ENCODE measurements around the gene SLC46A3.
A peak's percentile ranks its signal among the peaks of the same experiment; 100 is the strongest.
"Not testable (repeated sequence)": the region's sequence is repeated elsewhere in the genome, so short reads cannot be mapped to it uniquely, and the experiment has no call there.

Gene SLC46A3, protein sequence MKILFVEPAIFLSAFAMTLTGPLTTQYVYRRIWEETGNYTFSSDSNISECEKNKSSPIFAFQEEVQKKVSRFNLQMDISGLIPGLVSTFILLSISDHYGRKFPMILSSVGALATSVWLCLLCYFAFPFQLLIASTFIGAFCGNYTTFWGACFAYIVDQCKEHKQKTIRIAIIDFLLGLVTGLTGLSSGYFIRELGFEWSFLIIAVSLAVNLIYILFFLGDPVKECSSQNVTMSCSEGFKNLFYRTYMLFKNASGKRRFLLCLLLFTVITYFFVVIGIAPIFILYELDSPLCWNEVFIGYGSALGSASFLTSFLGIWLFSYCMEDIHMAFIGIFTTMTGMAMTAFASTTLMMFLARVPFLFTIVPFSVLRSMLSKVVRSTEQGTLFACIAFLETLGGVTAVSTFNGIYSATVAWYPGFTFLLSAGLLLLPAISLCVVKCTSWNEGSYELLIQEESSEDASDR

DNA sequence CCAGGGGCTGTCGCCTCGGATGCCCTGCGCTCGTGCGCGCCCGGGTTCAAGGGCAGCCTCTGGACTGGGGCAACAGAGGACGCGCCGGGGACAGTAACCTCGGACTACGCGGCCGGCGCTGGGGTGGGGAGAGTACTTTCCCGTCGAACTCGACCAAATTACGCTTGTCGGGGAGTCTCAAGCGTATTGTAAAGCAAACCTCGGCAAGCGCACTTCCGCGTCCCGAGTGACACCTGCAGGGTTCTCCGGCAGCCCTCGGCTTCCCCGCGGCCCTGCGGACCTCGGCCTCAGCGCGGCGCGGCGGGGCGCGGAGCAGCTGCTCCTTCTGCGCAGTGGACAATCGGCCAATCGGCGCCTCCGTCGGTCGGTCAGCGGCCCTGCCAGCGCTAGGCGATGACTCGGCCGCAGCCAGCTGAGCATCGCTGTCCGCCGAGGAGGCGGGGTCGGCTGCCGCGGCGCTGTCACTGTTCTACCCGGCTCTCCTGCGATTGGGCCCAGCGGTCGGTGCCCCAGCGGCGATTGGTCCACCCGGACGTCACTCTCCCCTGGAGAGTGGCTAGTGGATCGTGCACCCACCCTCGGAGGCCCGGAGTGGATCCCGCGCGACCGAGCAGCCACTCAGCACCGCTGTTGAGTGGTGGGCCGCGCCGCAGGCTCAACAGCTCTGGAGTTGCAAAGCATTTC is at the start of gene SLC46A3:
SLC46A3 (minus strand) TSS at position 428 of the 684 bp plus-strand sequence. CDS start 972 bp downstream, outside the sequence.
- peak; percentile 97 for DNase-seq (ENCODE audit: low read depth)

DNA sequence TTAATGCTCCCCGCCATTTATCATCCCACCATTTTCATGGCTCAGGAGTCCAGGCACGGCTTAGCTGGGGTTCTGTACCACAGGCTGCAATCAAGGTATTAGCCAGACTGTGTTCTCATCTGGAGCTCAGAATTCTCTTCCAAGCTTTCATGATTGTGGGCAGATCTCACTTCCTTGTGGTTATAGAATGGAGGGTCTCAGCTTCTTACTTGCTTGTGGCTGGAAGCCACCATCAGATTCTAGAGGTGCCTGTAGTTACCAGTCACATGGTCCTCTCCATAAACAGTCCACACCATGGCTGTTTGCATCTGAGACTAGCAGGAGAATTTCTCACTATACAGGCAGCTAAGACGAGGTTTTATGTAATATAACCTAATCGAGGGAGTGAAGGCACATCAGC is 45.1 kb upstream of the SLC46A3 start:
- no peak for DNase-seq (ENCODE audit: low read depth)

- DNase-seq (ENCODE audit: low read depth), result no peak
Observed at GRCh38 chr13:28761586-28761985, 42.8 kb upstream of the SLC46A3 start.

DNA sequence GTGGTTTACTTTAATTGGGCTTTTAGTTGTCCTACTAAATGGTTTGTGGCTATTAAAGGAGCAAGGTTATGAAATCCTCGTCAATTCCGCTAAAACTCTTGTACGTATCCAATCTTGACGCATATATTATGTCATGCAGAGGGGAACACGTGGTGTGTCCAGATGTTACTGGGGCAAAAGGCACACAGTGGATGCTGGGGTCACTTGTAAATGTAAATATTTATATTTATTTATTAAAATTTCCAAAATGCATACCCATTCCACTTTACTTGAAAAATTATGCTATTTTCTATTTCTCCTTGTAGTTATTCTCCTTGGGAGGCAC is 36.7 kb upstream of the SLC46A3 start:
- DNase-seq (ENCODE audit: low read depth), result no peak

DNA sequence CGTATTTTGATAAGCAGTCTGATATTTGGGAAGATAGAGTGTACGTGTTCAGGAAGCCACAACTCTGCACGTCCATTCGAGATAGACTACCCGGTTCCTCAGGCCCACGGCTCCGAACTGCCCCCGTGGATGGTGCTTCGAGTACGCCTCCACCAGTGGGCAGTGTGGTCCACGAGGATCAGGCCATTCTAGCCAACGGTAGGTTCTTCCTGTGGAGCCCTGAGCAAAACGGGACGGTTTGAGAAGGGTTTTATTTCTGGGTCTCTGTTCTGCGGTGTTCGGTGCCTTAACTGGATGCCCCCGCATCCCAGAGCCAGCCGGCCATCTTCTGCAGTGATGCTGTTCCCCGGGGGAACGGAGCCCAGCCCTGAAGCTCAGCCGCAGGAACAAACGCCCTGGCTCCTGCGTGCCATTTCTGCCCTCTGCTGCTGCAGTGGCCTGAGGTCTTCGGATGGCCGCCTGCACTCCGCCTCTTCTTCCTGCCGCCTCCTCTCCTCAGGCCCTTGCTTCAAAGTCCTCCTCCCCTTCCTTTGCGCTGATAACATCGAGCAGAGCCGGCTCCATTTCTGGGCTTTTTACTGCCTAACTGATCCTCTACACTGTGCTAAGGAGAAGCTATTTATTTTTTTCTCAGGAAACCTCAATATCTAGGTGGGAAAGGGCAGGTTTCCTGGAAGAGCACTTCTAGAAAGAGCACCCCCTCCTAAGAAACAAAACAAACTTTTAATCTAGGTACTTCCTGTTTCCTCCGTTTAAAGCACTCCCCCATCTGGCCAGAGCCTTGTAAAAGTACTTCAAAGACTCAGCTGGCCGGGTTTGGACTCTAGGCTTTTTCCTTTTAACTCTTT is 36.2 kb upstream of the SLC46A3 start:
- no peak for DNase-seq (ENCODE audit: low read depth)

GRCh38 chr13:28753946-28754345 is 35.2 kb upstream of the SLC46A3 start:
- no peak for DNase-seq (ENCODE audit: low read depth)

- DNase-seq (ENCODE audit: low read depth), result peak; percentile 89
Observed at GRCh38 chr13:28753208-28753892, 34.6 kb upstream of the SLC46A3 start.

DNA sequence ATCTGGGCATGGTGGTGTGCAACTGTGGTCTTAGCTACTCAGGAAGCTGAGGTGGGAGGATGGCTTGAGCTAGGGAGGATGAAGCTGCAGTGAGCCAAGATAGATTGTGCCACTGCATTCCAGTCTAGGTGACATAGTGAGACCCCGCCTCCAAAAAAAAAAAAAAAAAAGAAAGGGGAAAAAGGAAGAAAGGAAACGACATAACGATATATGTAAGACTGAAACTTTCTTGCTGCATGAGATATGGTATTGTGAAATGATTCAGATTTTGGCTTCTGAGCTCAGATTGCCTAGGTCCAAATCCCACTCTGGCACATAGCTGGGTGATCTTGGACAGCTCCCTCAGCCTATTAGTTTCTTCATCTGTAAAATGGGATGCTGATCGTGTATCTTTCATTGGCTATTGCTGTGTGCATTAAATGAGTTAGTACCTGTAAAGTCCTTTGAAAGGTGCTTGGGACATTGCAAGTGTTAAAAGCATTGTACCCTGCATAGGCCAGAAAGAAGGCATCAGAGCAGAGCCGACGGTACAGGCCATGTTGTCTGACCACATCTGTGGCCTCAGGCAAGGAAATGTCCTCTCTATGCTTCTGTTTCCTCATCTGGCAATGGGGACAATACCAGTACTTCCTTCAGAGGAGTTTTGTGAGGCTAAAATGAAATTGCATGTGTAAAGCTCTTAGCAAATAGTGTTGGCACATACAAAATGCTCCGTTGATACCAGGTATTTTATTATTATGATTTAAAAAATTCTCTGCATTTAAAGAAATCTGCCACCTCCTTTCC is 32.6 kb upstream of the SLC46A3 start:
- DNase-seq (ENCODE audit: low read depth), result no peak

- DNase-seq (ENCODE audit: low read depth), result no peak
Observed at GRCh38 chr13:28750187-28751045, 31.6 kb upstream of the SLC46A3 start.

DNA sequence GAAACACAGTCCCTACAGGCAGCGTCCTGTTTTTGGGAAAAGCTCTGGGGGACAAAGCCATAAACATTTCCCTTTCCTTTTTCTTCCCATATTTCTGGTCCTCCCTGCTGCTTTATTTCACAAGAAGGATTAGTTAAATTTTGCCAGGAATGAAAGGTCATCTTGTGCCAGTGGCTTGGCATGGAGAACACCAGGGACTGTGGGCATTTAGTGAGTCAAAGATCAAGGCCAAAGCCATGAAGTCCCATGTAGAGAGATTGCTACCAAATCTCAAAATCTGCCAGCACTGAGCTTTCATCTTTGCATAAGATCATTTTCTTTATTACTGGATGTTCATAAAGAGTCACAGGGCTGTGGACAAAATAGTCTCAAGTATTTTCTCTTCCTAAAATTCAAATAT is 29.1 kb upstream of the SLC46A3 start:
- DNase-seq (ENCODE audit: low read depth), result no peak

DNA sequence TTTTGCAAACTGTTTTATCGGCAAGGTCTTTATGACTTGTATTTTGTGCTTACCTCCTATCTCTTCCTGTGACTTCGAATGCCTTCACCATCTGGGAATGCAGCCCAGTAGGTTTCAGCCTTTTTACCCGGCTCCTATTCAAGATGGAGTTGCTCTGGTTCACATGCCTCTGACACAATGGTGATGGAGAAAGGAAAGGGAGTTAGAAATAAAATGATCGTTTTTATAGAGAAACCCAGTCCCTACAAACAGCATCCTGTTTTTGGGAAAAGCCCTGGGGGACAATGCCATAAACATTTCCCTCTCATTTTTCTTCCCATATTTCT is 27.5 kb upstream of the SLC46A3 start:
- DNase-seq (ENCODE audit: low read depth), result no peak

- no peak for DNase-seq (ENCODE audit: low read depth)
Observed at GRCh38 chr13:28744656-28745055, 25.9 kb upstream of the SLC46A3 start.

GRCh38 chr13:28744091-28744536 is 25.3 kb upstream of the SLC46A3 start:
- no peak for DNase-seq (ENCODE audit: low read depth)

DNA sequence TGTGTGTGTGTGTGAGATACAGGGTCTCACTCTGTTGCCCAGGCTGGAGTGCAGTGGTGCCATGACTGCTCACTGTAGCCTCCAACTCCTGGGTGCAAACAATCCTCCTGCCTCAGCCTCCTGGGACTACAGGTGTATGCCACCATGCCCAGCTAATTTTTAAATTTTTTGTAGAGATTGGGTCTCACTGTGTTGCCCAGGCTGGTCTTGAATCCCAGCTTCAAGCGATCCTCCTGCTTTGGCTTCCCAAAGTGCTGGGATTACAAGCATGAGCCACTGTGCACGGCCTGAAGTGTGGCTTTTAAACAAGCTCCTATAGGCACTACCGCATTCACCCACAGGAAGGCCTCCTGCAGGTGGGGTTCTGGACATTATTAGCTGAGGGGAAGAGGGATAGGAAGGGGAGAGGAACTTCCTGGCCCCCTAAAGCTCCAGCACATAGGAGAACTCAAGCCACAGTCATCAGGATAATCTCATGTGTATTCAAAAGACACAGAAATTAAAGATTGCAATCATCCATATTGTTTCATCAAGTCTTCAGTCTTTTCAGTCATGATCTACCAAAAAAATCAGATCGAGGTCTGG is 24.8 kb upstream of the SLC46A3 start:
- DNase-seq (ENCODE audit: low read depth), result no peak

- no peak for DNase-seq (ENCODE audit: low read depth)
Observed at GRCh38 chr13:28743020-28743419, 24.2 kb upstream of the SLC46A3 start.

DNA sequence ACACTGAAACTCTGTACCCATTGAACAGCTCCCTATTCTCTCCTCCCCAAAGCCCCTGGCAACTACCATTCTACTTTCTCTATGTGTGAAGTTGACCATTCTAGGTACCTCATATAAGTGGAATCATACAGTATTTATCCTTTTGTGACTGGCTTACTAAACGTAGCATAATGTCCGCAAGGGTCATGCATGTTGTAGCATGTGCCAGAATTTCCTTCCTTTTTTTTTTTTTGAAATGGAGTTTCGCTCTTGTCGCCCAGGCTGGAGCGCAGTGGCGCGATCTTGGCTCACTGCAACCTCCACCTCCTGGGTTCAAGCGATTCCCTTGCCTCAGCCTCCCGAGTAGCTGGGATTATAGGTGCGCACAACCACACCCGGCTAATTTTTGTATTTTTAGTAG is 23.7 kb upstream of the SLC46A3 start:
- DNase-seq (ENCODE audit: low read depth), result not testable (repeated sequence)

DNA sequence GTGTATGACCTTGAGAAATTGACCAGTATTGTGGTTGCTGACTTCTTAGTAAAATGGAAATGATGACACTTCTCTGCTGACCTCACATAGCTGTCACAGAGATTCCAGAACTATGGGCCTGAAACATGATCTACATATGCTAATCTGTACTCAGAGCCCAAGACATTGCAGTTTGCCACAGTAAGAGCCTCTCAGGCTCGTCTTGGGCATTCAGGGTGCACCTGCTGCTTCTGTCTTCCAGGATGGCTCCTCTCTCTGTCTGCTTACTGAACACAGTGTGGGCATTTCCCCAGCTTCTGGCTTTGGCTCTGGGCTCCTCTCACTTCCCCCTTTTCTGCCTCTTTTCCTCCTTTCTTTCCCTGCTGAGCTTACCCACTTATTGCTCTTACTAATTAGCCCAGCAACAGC is 22.3 kb upstream of the SLC46A3 start:
- no peak for DNase-seq (ENCODE audit: low read depth)

- DNase-seq (ENCODE audit: low read depth), result no peak
Observed at GRCh38 chr13:28739376-28739775, 20.6 kb upstream of the SLC46A3 start.

DNA sequence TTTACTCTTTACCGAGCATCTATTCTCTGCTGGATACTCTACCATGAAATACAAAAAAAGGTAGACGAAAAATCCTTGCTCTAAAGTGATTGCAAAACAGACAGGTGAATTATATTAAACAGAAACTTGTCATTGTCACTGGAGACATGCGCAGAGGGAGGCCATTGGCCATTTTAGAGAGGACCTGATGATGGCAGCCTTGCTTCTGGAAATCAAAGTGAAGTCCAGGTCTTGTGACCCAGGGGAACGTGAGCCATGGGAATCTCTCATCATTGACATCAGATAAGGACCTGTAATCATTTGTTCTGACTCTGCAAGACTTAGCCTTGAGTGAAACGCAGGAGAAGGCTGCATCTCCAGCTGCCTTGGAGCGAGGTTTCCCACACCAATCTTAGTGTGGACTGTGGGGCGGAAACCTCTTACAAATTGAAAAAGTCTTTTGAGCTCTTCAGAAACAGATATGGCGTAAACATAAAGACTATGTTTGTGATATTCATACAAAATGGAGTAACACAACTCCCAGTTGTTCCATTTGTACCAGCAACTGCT is 16.8 kb upstream of the SLC46A3 start:
- DNase-seq (ENCODE audit: low read depth), result no peak

GRCh38 chr13:28734906-28735305 is 16.1 kb upstream of the SLC46A3 start:
- DNase-seq (ENCODE audit: low read depth), result no peak
